Suprapubic skin (tissue), 4 donors: ENCODE results near the gene SSR1. TPM values are rescaled to one million over a fixed set of nuclear protein-coding genes. Genes with fewer than 3 reads are reported as not detected.
"Not testable (repeated sequence)": the region's sequence is repeated elsewhere in the genome, so short reads cannot be mapped to it uniquely, and the experiment has no call there.

Source experiments
- DNase-seq, 2 donors: peaks; one replicate each; pipeline ENCODE4 v3.0.0-alpha.2; 2019; ENCODE audit warnings: low spot score in 2 of 2
- H3K27ac ChIP-seq: fragments of 200-600 bp; sonication (generic); one replicate; pipeline ENCODE4 v1.5.1; 2019
- H3K27me3 ChIP-seq: fragments of 200-600 bp; sonication (generic); one replicate; pipeline ENCODE4 v1.5.1; 2019
- H3K36me3 ChIP-seq: fragments of 200-600 bp; sonication (generic); one replicate; pipeline ENCODE4 v1.5.1; 2019
- H3K4me1 ChIP-seq: fragments of 200-600 bp; sonication (generic); one replicate; pipeline ENCODE4 v1.5.1; 2019
- H3K4me3 ChIP-seq: fragments of 200-600 bp; sonication (generic); one replicate; pipeline ENCODE4 v1.5.1; 2019; ENCODE audit warnings: mild to moderate bottlenecking
- H3K9me3 ChIP-seq: fragments of 200-600 bp; sonication (generic); one replicate; pipeline ENCODE4 v1.5.1; 2019
- EP300 ChIP-seq: sonication (generic); formaldehyde crosslinking; IDR thresholded peaks from one replicate; pipeline ENCODE4 v1.6.1; 2017; ENCODE audit warnings: antibody characterized with exemption
- POLR2A ChIP-seq, 2 donors: fragments of 450-650 bp; IDR thresholded peaks; one replicate each; pipeline ENCODE4 v1.6.1; 2017; ENCODE audit warnings: antibody characterized with exemption in 2 of 2, mild to moderate bottlenecking in 2 of 2, moderate library complexity in 2 of 2
- POLR2AphosphoS5 ChIP-seq, 3 donors: sonication (generic); formaldehyde crosslinking; IDR thresholded peaks; one replicate each; pipeline ENCODE4 v1.6.1; 2017; ENCODE audit warnings: antibody characterized with exemption in 3 of 3
- WGBS: methylation state at CpG from one replicate; pipeline ENCODE4 v1.1.5; 2018; 5-methylcytosine and 5-hydroxymethylcytosine counted together
- total RNA-seq, 4 donors: library from RNA; depleted of rRNA; stranded (reverse); fragments of >200 nt; gene quantifications; one replicate each; pipeline ENCODE4 v1.1.0, GENCODE V29; 2016
- TF ChIP-seq, protein P1 (sequence below), 2 donors: fragments of 200-600 bp in 1 of 2; fragments of 450-650 bp in 1 of 2; sonication (generic) in 1 of 2; IDR thresholded peaks; one replicate each; pipeline ENCODE4 v1.5.1; 2016 to 2019; ENCODE audit warnings: antibody characterized with exemption in 2 of 2, mild to moderate bottlenecking in 1 of 2, moderate library complexity in 1 of 2

SSR1 gene
- total RNA-seq, 4 donors from 2014 or later, result 28.9 to 74.6 (median 39.2) TPM

DNA sequence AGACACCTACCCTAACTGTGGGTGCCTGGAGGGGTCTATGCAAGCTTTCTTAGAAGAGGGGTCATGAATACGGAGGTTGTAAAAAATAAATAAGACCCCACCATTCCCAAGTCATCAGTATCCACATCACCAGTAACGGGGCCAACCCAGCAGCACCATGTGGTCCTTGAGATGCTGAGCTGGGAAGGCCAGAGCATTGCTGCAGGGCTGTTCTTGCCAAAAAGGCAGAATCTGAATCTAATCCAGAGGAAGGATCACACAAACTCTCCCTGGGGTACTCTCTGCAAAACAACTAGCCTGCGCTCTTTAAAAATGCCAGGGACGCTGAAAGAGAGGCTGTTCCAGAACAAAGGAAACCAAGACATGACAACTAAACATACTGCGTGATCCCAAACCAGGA, 43.2 kb downstream of the SSR1 start:
- peak in 1 of 2 donors; percentile 70 for DNase-seq
- TF ChIP-seq EP300 (no peak), POLR2AphosphoS5 (IDR thresholded peaks at IDR 0.05) (no peak), POLR2A (IDR thresholded peaks at IDR 0.05) (no peak)
- TF ChIP-seq, protein P1, sequence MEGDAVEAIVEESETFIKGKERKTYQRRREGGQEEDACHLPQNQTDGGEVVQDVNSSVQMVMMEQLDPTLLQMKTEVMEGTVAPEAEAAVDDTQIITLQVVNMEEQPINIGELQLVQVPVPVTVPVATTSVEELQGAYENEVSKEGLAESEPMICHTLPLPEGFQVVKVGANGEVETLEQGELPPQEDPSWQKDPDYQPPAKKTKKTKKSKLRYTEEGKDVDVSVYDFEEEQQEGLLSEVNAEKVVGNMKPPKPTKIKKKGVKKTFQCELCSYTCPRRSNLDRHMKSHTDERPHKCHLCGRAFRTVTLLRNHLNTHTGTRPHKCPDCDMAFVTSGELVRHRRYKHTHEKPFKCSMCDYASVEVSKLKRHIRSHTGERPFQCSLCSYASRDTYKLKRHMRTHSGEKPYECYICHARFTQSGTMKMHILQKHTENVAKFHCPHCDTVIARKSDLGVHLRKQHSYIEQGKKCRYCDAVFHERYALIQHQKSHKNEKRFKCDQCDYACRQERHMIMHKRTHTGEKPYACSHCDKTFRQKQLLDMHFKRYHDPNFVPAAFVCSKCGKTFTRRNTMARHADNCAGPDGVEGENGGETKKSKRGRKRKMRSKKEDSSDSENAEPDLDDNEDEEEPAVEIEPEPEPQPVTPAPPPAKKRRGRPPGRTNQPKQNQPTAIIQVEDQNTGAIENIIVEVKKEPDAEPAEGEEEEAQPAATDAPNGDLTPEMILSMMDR (IDR thresholded peaks at IDR 0.05), result no peak
- Histone ChIP-seq H3K27me3 (no peaks in the 10 kb centered on the region), H3K36me3 (no peaks in the 10 kb centered on the region), H3K9me3 (no peaks in the 10 kb centered on the region), H3K27ac (no peak overlapping the region), H3K4me3 (no peak overlapping the region), H3K4me1 (peaks cover 27% of the 10 kb centered on the region)
- 79% methylated on average over 5 of the region's 5 CpGs for WGBS

GRCh38 chr6:7268816-7269555, 44.0 kb downstream of the SSR1 start:
- TF ChIP-seq POLR2A (IDR thresholded peaks at IDR 0.05) (no peak), POLR2AphosphoS5 (IDR thresholded peaks at IDR 0.05) (no peak), EP300 (no peak)
- TF ChIP-seq, protein P1 (IDR thresholded peaks at IDR 0.05), result no peak
- no peaks in the 10 kb centered on the region for H3K27me3 ChIP-seq
- WGBS, result 80% methylated on average over 23 of the region's 23 CpGs
- H3K4me1 ChIP-seq, result peaks cover 27% of the 10 kb centered on the region
- DNase-seq, result peak in 1 of 2 donors; percentile 55
- no peak overlapping the region for H3K4me3 ChIP-seq
- H3K9me3 ChIP-seq, result no peaks in the 10 kb centered on the region
- no peaks in the 10 kb centered on the region for H3K36me3 ChIP-seq
- H3K27ac ChIP-seq, result no peak overlapping the region

DNA sequence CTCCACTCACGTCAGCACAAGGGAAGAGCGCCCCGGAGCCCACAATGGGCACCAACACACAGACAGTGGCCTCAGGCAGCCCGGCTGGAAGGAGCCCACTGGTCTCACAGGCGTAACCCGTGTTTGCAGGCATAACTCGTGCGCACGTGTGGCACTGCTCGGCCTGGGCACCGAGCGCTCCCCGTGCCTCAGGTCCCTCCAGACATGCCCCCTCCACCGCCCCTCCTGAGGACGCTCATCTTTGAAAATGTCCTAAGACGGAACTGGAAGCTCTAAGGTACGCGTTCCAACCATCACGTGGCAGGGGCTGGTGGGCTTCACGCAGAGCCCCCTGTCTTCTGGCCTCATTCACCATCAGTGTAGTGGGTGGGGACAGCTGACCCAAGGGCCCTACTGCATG, 44.6 kb downstream of the SSR1 start:
- no peaks in the 10 kb centered on the region for H3K27me3 ChIP-seq
- no peaks in the 10 kb centered on the region for H3K36me3 ChIP-seq
- 84% methylated on average over 20 of the region's 20 CpGs for WGBS
- H3K4me3 ChIP-seq, result no peak overlapping the region
- H3K9me3 ChIP-seq, result no peaks in the 10 kb centered on the region
- peak overlapping the region; percentile 80 for H3K27ac ChIP-seq
- TF ChIP-seq POLR2AphosphoS5 (IDR thresholded peaks at IDR 0.05) (no peak), POLR2A (IDR thresholded peaks at IDR 0.05) (no peak), EP300 (no peak)
- TF ChIP-seq, protein P1 (IDR thresholded peaks at IDR 0.05), result no peak
- peak in 1 of 2 donors; percentile 67 for DNase-seq
- H3K4me1 ChIP-seq, result peaks cover 27% of the 10 kb centered on the region

GRCh38 chr6:7267466-7268091, 45.4 kb downstream of the SSR1 start:
- TF ChIP-seq POLR2A (IDR thresholded peaks at IDR 0.05), result no peak
- TF ChIP-seq POLR2AphosphoS5 (IDR thresholded peaks at IDR 0.05), result peak in 1 of 3 donors; percentile 17
- Histone ChIP-seq H3K4me3 (no peak overlapping the region), H3K36me3 (no peaks in the 10 kb centered on the region), H3K27me3 (no peaks in the 10 kb centered on the region), H3K9me3 (no peaks in the 10 kb centered on the region), H3K4me1 (peaks cover 27% of the 10 kb centered on the region), H3K27ac (peak overlapping the region; percentile 80)
- 38% methylated on average over 13 of the region's 13 CpGs for WGBS
- DNase-seq, result peak; percentile 83 to 85

DNA sequence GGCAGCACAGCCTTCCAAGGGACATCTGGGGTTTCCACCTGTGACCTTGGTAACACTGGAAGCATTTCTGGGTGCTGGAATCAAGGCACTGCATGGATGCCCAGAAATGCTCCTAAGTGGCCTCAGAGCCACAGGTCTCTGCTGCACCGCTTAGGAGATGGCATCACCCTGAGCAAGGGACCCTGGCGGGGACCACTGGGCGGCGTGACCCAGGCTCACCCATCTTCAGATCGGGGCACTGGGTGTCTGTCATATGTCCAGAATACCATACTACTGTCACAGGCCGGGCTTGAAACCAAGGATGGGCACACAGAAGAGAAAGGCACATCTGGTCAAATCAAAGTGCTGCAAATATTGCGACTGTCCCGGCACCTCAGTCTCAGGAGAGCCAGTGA, 45.9 kb downstream of the SSR1 start:
- H3K4me1 ChIP-seq, result peaks cover 29% of the 10 kb centered on the region
- DNase-seq, result peak in 1 of 2 donors; percentile 61
- 60% methylated on average over 2 of the region's 8 CpGs for WGBS

GRCh38 chr6:7265385-7265726, 47.6 kb downstream of the SSR1 start:
- H3K36me3 ChIP-seq, H3K4me3 ChIP-seq, H3K9me3 ChIP-seq, H3K27me3 ChIP-seq, H3K27ac ChIP-seq: not testable (repeated sequence)
- peak in 1 of 2 donors; percentile 61 for DNase-seq
- H3K4me1 ChIP-seq, result peaks cover 37% of the 10 kb centered on the region
- 95% methylated on average over 7 of the region's 7 CpGs for WGBS

More for the DNA sequence above, 45.9 kb downstream of the SSR1 start:
- Histone ChIP-seq H3K27me3 (no peaks in the 10 kb centered on the region), H3K27ac (no peak overlapping the region), H3K36me3 (no peaks in the 10 kb centered on the region), H3K4me3 (no peak overlapping the region), H3K9me3 (no peaks in the 10 kb centered on the region)
- no peak for TF ChIP-seq EP300
- TF ChIP-seq POLR2A (IDR thresholded peaks at IDR 0.05), result no peak
- TF ChIP-seq, protein P1 (IDR thresholded peaks at IDR 0.05), result no peak
- TF ChIP-seq POLR2AphosphoS5 (IDR thresholded peaks at IDR 0.05), result no peak
